ENCODE measurements around the gene AHDC1. TPM values are rescaled to one million over a fixed set of nuclear protein-coding genes. Genes with fewer than 3 reads are reported as not detected.

Gene AHDC1
- total RNA-seq, 1 donor from 2014 or later = 124 TPM

GRCh38 chr1:27496604-27497155 lies 107.3 kb downstream of the AHDC1 start:
- DNase-seq (ENCODE audit: extremely low spot score, unreplicated experiment) = no peak
- H3K4me1 Mint-ChIP-seq (ENCODE audit: unreplicated experiment) = peaks cover 28% of the 10 kb centered on the region
- no peak overlapping the region for H3K4me3 Mint-ChIP-seq (ENCODE audit: unreplicated experiment)
- no peak overlapping the region for H3K27ac Mint-ChIP-seq (ENCODE audit: unreplicated experiment)
- peak; percentile 40 for TF ChIP-seq CTCF (IDR thresholded peaks at IDR 0.05)
- no peaks in the 10 kb centered on the region for H3K9me3 Mint-ChIP-seq (ENCODE audit: unreplicated experiment)
- no peaks in the 10 kb centered on the region for H3K27me3 Mint-ChIP-seq (ENCODE audit: unreplicated experiment)
- no peaks in the 10 kb centered on the region for H3K36me3 Mint-ChIP-seq (ENCODE audit: unreplicated experiment)

GRCh38 chr1:27492796-27493195 lies 111.1 kb downstream of the AHDC1 start:
- Mint-ChIP-seq H3K4me1 (ENCODE audit: unreplicated experiment) (peaks cover 37% of the 10 kb centered on the region), H3K27ac (ENCODE audit: unreplicated experiment) (peak overlapping the region; percentile 75), H3K27me3 (ENCODE audit: unreplicated experiment) (no peaks in the 10 kb centered on the region), H3K4me3 (ENCODE audit: unreplicated experiment) (no peak overlapping the region), H3K9me3 (ENCODE audit: unreplicated experiment) (no peaks in the 10 kb centered on the region), H3K36me3 (ENCODE audit: unreplicated experiment) (no peaks in the 10 kb centered on the region)
- no peak for DNase-seq (ENCODE audit: extremely low spot score, unreplicated experiment)
- no peak for TF ChIP-seq CTCF (IDR thresholded peaks at IDR 0.05)

GRCh38 chr1:27491748-27492700 lies 111.9 kb downstream of the AHDC1 start:
- TF ChIP-seq CTCF (IDR thresholded peaks at IDR 0.05) = no peak
- no peaks in the 10 kb centered on the region for H3K9me3 Mint-ChIP-seq (ENCODE audit: unreplicated experiment)
- H3K36me3 Mint-ChIP-seq (ENCODE audit: unreplicated experiment) = no peaks in the 10 kb centered on the region
- DNase-seq (ENCODE audit: extremely low spot score, unreplicated experiment) = no peak
- peak overlapping the region; percentile 75 for H3K27ac Mint-ChIP-seq (ENCODE audit: unreplicated experiment)
- no peaks in the 10 kb centered on the region for H3K27me3 Mint-ChIP-seq (ENCODE audit: unreplicated experiment)
- H3K4me1 Mint-ChIP-seq (ENCODE audit: unreplicated experiment) = peaks cover 36% of the 10 kb centered on the region
- no peak overlapping the region for H3K4me3 Mint-ChIP-seq (ENCODE audit: unreplicated experiment)

GRCh38 chr1:27489973-27490741 lies 113.8 kb downstream of the AHDC1 start, which contains the start of gene WASF2:
WASF2 (minus strand) TSS chr1:27490167; CDS start chr1:27428890, 61,277 bp downstream.
- peak within 1 kb of the TSS; percentile 99 for H3K27ac Mint-ChIP-seq (ENCODE audit: unreplicated experiment)
- no peak for TF ChIP-seq CTCF (IDR thresholded peaks at IDR 0.05)
- peak; percentile 99 for DNase-seq (ENCODE audit: extremely low spot score, unreplicated experiment)
- H3K9me3 Mint-ChIP-seq (ENCODE audit: unreplicated experiment) = no peaks in the 10 kb centered on the region
- peaks cover 32% of the 10 kb centered on the region for H3K4me1 Mint-ChIP-seq (ENCODE audit: unreplicated experiment)
- H3K27me3 Mint-ChIP-seq (ENCODE audit: unreplicated experiment) = no peaks in the 10 kb centered on the region
- no peaks in the 10 kb centered on the region for H3K36me3 Mint-ChIP-seq (ENCODE audit: unreplicated experiment)
- H3K4me3 Mint-ChIP-seq (ENCODE audit: unreplicated experiment) = peak within 1 kb of the TSS; percentile 94
